OCI-LY7 (cell line): ENCODE measurements around the gene NKAPL. TPM values are rescaled to one million over a fixed set of nuclear protein-coding genes. Genes with fewer than 3 reads are reported as not detected.

Source experiments
- BruUV-seq: library from RNA; stranded (reverse); fragments of 400-500 nt; replicated peaks from 2 replicates; lab custom pipeline; 2021; lab: Mats Ljungman, UMichigan
- CTCF ChIA-PET: fragments of 300-600 bp; sonication (Branson Sonifier 250); formaldehyde crosslinking; loops from one replicate; lab custom pipeline; 2022; ENCODE audit warnings: antibody characterized with exemption; ENCODE audit not compliant: unreplicated experiment; lab: Charles Lee
- POLR2A ChIA-PET: fragments of 300-600 bp; sonication (Branson Sonifier 250); formaldehyde crosslinking; loops from one replicate; lab custom pipeline; 2022; ENCODE audit warnings: antibody characterized with exemption; lab: Charles Lee
- DNase-seq: peaks from one replicate; pipeline ENCODE4 v3.0.0-alpha.2; 2015; ENCODE audit warnings: low spot score
- H2AFZ ChIP-seq: fragments of 200-600 bp; sonication (generic), shearing (Covaris generic); 2 replicates; pipeline ENCODE4 v1.6.1; 2014; ENCODE audit warnings: mild to moderate bottlenecking, antibody characterized with exemption, low read length, moderate library complexity
- H3K27ac ChIP-seq: fragments of 200-600 bp; sonication (generic); 2 replicates; pipeline ENCODE4 v1.5.1; 2014; ENCODE audit warnings: mixed run types, low read depth, mild to moderate bottlenecking, moderate library complexity, low read length, inconsistent platforms; ENCODE audit not compliant: poor library complexity, severe bottlenecking
- H3K36me3 ChIP-seq: fragments of 200-600 bp; sonication (generic); 2 replicates; pipeline ENCODE4 v1.6.1; 2014; ENCODE audit warnings: mild to moderate bottlenecking, antibody characterized with exemption, low read length, moderate library complexity, mixed read lengths; ENCODE audit not compliant: insufficient read depth
- H3K4me1 ChIP-seq: fragments of 200-600 bp; sonication (generic); 2 replicates; pipeline ENCODE4 v1.5.1; 2014; ENCODE audit warnings: mild to moderate bottlenecking, low read length; ENCODE audit not compliant: insufficient read depth, poor library complexity, severe bottlenecking
- H3K4me2 ChIP-seq: fragments of 200-600 bp; sonication (generic); 2 replicates; pipeline ENCODE4 v1.6.1; 2014; ENCODE audit warnings: mild to moderate bottlenecking, low read length
- H3K4me3 ChIP-seq: fragments of 200-600 bp; sonication (generic); 2 replicates; pipeline ENCODE4 v1.5.1; 2014; ENCODE audit warnings: mild to moderate bottlenecking, low read depth, low read length; ENCODE audit not compliant: poor library complexity, severe bottlenecking
- H3K79me2 ChIP-seq: fragments of 200-600 bp; sonication (generic); 2 replicates; pipeline ENCODE4 v1.6.1; 2016; ENCODE audit warnings: low read depth, mild to moderate bottlenecking, low read length, moderate library complexity, mixed read lengths; ENCODE audit not compliant: insufficient read depth
- H3K9me2 ChIP-seq: fragments of 200-600 bp; sonication (generic); 2 replicates; pipeline ENCODE4 v1.6.1; 2016; ENCODE audit warnings: mild to moderate bottlenecking, low read length, mixed read lengths; ENCODE audit not compliant: insufficient read depth
- H3K9me3 ChIP-seq: fragments of 200-600 bp; sonication (generic); 2 replicates; pipeline ENCODE4 v1.6.1; 2014; ENCODE audit warnings: mild to moderate bottlenecking, mixed run types, low read length, mixed read lengths
- H4K20me1 ChIP-seq: fragments of 200-600 bp; sonication (generic); 2 replicates; pipeline ENCODE4 v1.6.1; 2014; ENCODE audit warnings: mild to moderate bottlenecking, antibody characterized with exemption, low read length, moderate library complexity, mixed read lengths; ENCODE audit not compliant: insufficient read depth
- EZH2phosphoT487 ChIP-seq: fragments of 200-600 bp; sonication (generic); IDR thresholded peaks from 2 replicates; pipeline ENCODE4 v1.6.1; 2018; ENCODE audit warnings: low read depth, borderline replicate concordance, mild to moderate bottlenecking, mixed run types, antibody characterized with exemption, low read length, moderate library complexity, mixed read lengths
- intact Hi-C: fragments of 100-400 bp; cut with micrococcal nuclease; formaldehyde crosslinking; loops from one replicate; pipeline ENCODE4 v1.10.0; 2022; ENCODE audit not compliant: unreplicated experiment
- total RNA-seq, 2 experiments: library from RNA; depleted of rRNA in 1 of 2; stranded (reverse); fragments of >200 nt in 1 of 2; shearing (Covaris generic) in 1 of 2; gene quantifications; 2 replicates each; pipeline ENCODE4 v1.2.3, GENCODE V29; 2014 to 2022
- TF ChIP-seq, protein P1 (sequence below): fragments of 200-600 bp; sonication (generic); conservative IDR thresholded peaks from 2 replicates; pipeline ENCODE4 v1.5.1; 2014; ENCODE audit warnings: mild to moderate bottlenecking, antibody characterized with exemption, low read length, moderate library complexity, mixed read lengths

Gene NKAPL
- total RNA-seq, 2 experiments from 2014 or later: not detected

DNA sequence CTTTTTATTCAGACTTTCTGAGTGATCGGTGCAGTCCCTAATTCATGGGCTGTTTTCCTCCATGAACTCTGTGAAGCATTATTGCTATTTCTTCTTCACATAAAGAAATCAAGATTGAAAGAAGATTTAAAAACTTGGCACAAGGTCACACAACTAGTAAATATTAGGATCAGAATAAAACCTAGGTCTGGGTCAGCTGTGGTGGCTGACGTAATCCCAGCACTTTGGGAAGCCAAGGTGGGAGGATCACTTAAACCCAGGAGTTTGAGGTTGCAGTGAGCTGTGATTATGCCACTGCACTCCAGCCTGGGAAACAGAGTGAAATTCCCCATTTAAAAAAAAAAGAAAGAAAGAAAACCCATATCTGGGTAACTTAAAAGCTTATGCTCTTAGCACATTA is 32.6 kb upstream of the NKAPL start:
- peaks cover 5% of the 10 kb centered on the region for H3K4me1 ChIP-seq
- ChIA-PET POLR2A (interaction anchor here (0.7 to 0.9 kb wide), 4 partner anchors 14 to 273 kb away, joined by 3 read pairs; partner anchors contain the start of gene ZSCAN26), CTCF (no interaction called here)
- H4K20me1 ChIP-seq: no peaks in the 10 kb centered on the region
- BruUV-seq: no TSS peak
- TF ChIP-seq, protein P1, sequence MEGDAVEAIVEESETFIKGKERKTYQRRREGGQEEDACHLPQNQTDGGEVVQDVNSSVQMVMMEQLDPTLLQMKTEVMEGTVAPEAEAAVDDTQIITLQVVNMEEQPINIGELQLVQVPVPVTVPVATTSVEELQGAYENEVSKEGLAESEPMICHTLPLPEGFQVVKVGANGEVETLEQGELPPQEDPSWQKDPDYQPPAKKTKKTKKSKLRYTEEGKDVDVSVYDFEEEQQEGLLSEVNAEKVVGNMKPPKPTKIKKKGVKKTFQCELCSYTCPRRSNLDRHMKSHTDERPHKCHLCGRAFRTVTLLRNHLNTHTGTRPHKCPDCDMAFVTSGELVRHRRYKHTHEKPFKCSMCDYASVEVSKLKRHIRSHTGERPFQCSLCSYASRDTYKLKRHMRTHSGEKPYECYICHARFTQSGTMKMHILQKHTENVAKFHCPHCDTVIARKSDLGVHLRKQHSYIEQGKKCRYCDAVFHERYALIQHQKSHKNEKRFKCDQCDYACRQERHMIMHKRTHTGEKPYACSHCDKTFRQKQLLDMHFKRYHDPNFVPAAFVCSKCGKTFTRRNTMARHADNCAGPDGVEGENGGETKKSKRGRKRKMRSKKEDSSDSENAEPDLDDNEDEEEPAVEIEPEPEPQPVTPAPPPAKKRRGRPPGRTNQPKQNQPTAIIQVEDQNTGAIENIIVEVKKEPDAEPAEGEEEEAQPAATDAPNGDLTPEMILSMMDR: no peak
- no peak for TF ChIP-seq EZH2phosphoT487
- H3K9me3 ChIP-seq: no peaks in the 10 kb centered on the region
- H3K4me3 ChIP-seq: no peak overlapping the region
- no peak for DNase-seq
- H3K79me2 ChIP-seq: no peaks in the 10 kb centered on the region
- H3K4me2 ChIP-seq: no peak overlapping the region
- H3K27ac ChIP-seq: no peak overlapping the region
- no peak overlapping the region for H2AFZ ChIP-seq
- 0 out of 2 replicates have a peak, but pooled peaks cover 4% of the 10 kb centered on the region for H3K36me3 ChIP-seq
- intact Hi-C loops: no loop called here
- no peaks in the 10 kb centered on the region for H3K9me2 ChIP-seq

DNA sequence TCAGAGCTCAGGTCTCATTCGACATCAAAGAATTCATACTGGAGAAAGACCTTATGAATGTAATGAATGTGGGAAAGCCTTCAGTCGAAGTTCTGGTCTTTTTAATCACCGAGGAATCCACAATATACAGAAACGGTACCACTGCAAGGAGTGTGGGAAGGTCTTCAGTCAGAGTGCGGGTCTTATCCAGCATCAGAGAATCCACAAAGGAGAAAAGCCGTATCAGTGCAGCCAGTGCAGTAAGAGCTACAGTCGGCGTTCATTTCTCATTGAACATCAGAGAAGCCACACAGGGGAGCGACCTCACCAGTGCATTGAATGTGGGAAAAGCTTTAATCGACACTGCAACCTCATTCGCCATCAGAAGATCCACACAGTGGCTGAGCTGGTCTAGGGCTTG is 26.3 kb upstream of the NKAPL start:
- no peak overlapping the region for H2AFZ ChIP-seq
- H3K9me2 ChIP-seq: no peaks in the 10 kb centered on the region
- H3K36me3 ChIP-seq: 0 out of 2 replicates have a peak, but pooled peaks cover 4% of the 10 kb centered on the region
- no peaks in the 10 kb centered on the region for H3K79me2 ChIP-seq
- TF ChIP-seq, protein P1: no peak
- no peak for TF ChIP-seq EZH2phosphoT487
- no peak for DNase-seq
- POLR2A ChIA-PET: no interaction called here
- H3K4me1 ChIP-seq: no peaks in the 10 kb centered on the region
- no peaks in the 10 kb centered on the region for H4K20me1 ChIP-seq
- H3K27ac ChIP-seq: no peak overlapping the region
- no peaks in the 10 kb centered on the region for H3K9me3 ChIP-seq
- no peak overlapping the region for H3K4me3 ChIP-seq
- H3K4me2 ChIP-seq: no peak overlapping the region
- intact Hi-C loops: no loop called here
- BruUV-seq: no TSS peak
- CTCF ChIA-PET: no interaction called here

DNA sequence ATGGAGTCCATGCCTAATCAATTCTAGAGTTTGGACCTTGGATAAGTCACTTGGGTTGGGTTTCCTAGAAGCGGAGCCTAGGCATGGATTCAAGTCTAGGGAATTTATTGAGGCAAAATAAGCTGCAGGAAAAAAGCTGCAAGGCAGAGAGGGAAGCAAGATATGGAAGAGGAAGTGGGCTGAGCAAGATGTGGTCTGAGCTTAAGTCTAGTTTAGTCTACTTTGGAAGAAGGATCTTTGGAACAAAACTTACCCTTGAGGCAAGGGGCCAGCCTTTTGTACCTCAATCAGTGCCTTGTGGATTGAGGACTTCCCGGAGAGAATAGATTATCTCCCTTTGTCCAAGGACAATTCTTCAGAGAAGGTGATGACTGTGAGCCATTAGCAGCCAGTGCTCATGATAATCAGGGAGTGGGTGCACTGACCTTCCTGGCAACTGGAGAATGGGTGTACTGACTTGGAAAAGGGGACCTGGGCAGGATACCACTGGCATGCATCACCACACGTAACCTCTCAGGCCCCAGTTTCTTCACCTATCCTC is 23.1 kb upstream of the NKAPL start:
- no peaks in the 10 kb centered on the region for H3K79me2 ChIP-seq
- POLR2A ChIA-PET: interaction anchor here (0.6 kb wide), 1 partner anchor 613 kb away, joined by 4 read pairs; no protein-coding TSS in a partner anchor
- CTCF ChIA-PET: no interaction called here
- H3K9me3 ChIP-seq: no peaks in the 10 kb centered on the region
- H3K4me3 ChIP-seq: no peak overlapping the region
- BruUV-seq: no TSS peak
- no peak for TF ChIP-seq EZH2phosphoT487
- TF ChIP-seq, protein P1: no peak
- no peak overlapping the region for H3K4me2 ChIP-seq
- intact Hi-C loops: no loop called here
- H2AFZ ChIP-seq: no peak overlapping the region
- no peak for DNase-seq
- no peaks in the 10 kb centered on the region for H4K20me1 ChIP-seq
- H3K4me1 ChIP-seq: no peaks in the 10 kb centered on the region
- no peak overlapping the region for H3K27ac ChIP-seq
- H3K36me3 ChIP-seq: no peaks in the 10 kb centered on the region
- no peaks in the 10 kb centered on the region for H3K9me2 ChIP-seq
